Measurements from ENCODE around the gene IGFBP3.

IGFBP3 gene

DNA sequence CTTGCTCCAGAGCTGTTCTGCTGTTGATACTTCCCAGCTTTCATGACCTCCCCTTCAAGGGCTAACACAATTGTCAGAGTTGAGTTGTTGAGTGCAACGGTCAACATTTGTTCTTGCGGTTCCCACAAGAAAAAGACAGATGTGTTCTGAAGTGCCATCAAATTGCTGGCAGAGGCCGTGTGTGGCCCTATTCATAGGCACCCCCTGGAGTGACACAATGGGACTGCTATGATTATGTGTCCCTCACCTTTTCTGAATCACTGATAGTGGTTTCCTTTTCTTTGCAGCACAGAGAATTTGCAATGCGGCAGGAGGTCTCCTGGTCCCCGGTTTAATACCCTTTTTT is 38.6 kb downstream of the IGFBP3 start:
- Histone ChIP-seq H3K27ac (ENCODE audit: extremely low read depth, low read depth, low read length) (no peak overlapping the region), H3K36me3 (ENCODE audit: control insufficient read depth in 2 of 2, insufficient read depth in 1 of 2, low read length in 2 of 2) (no peaks in the 10 kb centered on the region), H3K9me3 (ENCODE audit: control insufficient read depth, insufficient read depth, low read depth, low read length) (no peaks in the 10 kb centered on the region), H3K4me3 (ENCODE audit: low read depth, low read length) (no peak overlapping the region), H3K4me1 (ENCODE audit: control insufficient read depth, insufficient read depth, low read length) (no peaks in the 10 kb centered on the region)
- ChIA-PET CTCF (interaction anchor here (0.8 to 1.1 kb wide), 2 partner anchors 10 to 35 kb away, joined by 3 read pairs; no protein-coding TSS in a partner anchor), POLR2A (no interaction called here)
- no peak for TF ChIP-seq ZNF394 (tag by site-specific recombination; IDR thresholded peaks at IDR 0.05; ENCODE audit: borderline replicate concordance)
- no peak for TF ChIP-seq SP7 (tag by site-specific recombination; IDR thresholded peaks at IDR 0.05)
- TF ChIP-seq ZNF830 (tag by site-specific recombination; IDR thresholded peaks at IDR 0.05; ENCODE audit: low read depth), result no peak
- no peak for TF ChIP-seq IKZF3 (tag by site-specific recombination; IDR thresholded peaks at IDR 0.05)
- TF ChIP-seq ZNF239 (tag by site-specific recombination; IDR thresholded peaks at IDR 0.05), result no peak
- TF ChIP-seq, protein P1, sequence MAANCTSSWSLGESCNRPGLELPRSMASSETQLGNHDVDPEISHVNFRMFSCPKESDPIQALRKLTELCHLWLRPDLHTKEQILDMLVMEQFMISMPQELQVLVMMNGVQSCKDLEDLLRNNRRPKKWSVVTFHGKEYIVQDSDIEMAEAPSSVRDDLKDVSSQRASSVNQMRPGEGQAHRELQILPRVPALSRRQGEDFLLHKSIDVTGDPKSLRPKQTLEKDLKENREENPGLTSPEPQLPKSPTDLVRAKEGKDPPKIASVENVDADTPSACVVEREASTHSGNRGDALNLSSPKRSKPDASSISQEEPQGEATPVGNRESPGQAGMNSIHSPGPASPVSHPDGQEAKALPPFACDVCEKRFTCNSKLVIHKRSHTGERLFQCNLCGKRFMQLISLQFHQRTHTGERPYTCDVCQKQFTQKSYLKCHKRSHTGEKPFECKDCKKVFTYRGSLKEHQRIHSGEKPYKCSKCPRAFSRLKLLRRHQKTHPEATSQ (tag by site-specific recombination; IDR thresholded peaks at IDR 0.05), result no peak
- TF ChIP-seq ZNF16 (tag by site-specific recombination; IDR thresholded peaks at IDR 0.05; ENCODE audit: low read depth), result no peak
- TF ChIP-seq ZBTB48 (tag by site-specific recombination; IDR thresholded peaks at IDR 0.05), result no peak

DNA sequence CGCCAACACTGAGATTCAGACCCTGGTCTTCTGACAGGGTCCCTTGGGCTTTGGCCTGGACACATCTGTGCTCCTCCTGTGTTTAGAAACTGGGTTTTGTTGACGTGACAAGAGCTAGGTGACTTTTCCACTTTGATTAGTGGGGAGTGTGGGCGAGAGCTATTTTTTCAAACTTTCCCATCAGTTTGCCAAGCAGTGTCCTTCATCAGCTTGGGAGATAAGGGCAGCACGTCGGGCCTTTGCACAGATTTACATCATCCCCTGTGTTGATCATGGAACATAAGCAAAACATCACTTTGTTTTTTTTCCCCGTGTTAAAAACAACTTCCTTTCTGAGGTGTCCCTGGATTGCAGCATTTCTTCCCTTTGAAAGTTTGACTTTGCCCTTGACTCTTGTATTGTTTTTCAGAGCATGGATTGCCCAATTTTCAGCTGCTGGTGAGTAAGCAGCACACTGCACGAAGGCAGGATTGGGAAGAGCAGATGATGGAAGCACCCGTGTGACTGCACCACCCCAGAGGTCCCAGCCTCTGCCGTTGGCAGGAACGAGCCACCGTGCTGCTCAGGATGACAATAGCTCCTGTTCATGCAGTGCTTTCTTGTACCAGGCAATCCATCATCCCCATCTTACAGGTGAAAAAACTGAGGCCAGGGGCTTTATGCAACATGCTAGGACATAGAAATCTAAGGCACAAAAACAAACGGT is 39.2 kb downstream of the IGFBP3 start:
- Histone ChIP-seq H3K36me3 (ENCODE audit: control insufficient read depth in 2 of 2, insufficient read depth in 1 of 2, low read length in 2 of 2) (no peaks in the 10 kb centered on the region), H3K9me3 (ENCODE audit: control insufficient read depth, insufficient read depth, low read depth, low read length) (no peaks in the 10 kb centered on the region), H3K27ac (ENCODE audit: extremely low read depth, low read depth, low read length) (no peak overlapping the region), H3K4me1 (ENCODE audit: control insufficient read depth, insufficient read depth, low read length) (no peaks in the 10 kb centered on the region), H3K4me3 (ENCODE audit: low read depth, low read length) (no peak overlapping the region)
- TF ChIP-seq, protein P2, sequence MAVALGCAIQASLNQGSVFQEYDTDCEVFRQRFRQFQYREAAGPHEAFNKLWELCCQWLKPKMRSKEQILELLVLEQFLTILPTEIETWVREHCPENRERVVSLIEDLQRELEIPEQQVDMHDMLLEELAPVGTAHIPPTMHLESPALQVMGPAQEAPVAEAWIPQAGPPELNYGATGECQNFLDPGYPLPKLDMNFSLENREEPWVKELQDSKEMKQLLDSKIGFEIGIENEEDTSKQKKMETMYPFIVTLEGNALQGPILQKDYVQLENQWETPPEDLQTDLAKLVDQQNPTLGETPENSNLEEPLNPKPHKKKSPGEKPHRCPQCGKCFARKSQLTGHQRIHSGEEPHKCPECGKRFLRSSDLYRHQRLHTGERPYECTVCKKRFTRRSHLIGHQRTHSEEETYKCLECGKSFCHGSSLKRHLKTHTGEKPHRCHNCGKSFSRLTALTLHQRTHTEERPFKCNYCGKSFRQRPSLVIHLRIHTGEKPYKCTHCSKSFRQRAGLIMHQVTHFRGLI (tag by site-specific recombination; IDR thresholded peaks at IDR 0.05), result no peak
- TF ChIP-seq ZNF530 (tag by site-specific recombination; IDR thresholded peaks at IDR 0.05; ENCODE audit: low read depth) (no peak), ZNF23 (tag by site-specific recombination; IDR thresholded peaks at IDR 0.05; ENCODE audit: borderline replicate concordance) (no peak), GFI1B (tag by site-specific recombination; IDR thresholded peaks at IDR 0.05) (no peak), SP2 (tag by site-specific recombination; IDR thresholded peaks at IDR 0.05) (no peak), ZNF132 (tag by site-specific recombination; IDR thresholded peaks at IDR 0.05; ENCODE audit: borderline replicate concordance) (no peak)
- TF ChIP-seq, protein P3, sequence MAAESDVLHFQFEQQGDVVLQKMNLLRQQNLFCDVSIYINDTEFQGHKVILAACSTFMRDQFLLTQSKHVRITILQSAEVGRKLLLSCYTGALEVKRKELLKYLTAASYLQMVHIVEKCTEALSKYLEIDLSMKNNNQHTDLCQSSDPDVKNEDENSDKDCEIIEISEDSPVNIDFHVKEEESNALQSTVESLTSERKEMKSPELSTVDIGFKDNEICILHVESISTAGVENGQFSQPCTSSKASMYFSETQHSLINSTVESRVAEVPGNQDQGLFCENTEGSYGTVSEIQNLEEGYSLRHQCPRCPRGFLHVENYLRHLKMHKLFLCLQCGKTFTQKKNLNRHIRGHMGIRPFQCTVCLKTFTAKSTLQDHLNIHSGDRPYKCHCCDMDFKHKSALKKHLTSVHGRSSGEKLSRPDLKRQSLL (tag by site-specific recombination; IDR thresholded peaks at IDR 0.05), result no peak
- CTCF ChIA-PET, result interaction anchor here (0.8 kb wide), 1 partner anchor 10 kb away, joined by 3 read pairs; no protein-coding TSS in a partner anchor
- POLR2A ChIA-PET, result no interaction called here

DNA sequence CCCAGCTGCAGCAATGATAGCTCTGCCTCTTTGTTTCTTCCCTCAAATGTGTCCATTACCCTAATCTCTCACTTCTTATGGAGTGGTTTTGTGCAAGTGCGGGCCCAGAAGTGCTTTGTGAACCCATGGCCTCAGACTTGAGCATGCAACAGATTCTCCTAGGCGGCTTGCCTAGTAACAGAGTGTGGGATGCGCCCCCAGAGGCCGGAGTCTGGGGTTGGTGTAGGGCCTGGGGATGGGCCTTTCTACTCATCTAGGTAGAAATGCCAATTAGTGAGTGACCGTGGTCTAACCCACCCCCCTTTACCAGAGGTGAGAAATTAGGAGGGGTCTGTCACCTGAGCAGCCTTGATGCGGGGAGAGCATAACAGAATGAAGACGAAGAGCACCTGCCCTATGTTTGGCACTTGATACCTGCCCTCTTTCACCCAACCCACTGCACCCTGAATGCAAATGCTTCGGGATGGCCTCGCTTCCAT is 39.8 kb downstream of the IGFBP3 start:
- no peaks in the 10 kb centered on the region for H3K9me3 ChIP-seq (ENCODE audit: control insufficient read depth, insufficient read depth, low read depth, low read length)
- H3K4me1 ChIP-seq (ENCODE audit: control insufficient read depth, insufficient read depth, low read length), result no peaks in the 10 kb centered on the region
- H3K27ac ChIP-seq (ENCODE audit: extremely low read depth, low read depth, low read length), result no peak overlapping the region
- no peak overlapping the region for H3K4me3 ChIP-seq (ENCODE audit: low read depth, low read length)
- POLR2A ChIA-PET, result no interaction called here
- H3K36me3 ChIP-seq (ENCODE audit: control insufficient read depth in 2 of 2, insufficient read depth in 1 of 2, low read length in 2 of 2), result no peaks in the 10 kb centered on the region
- CTCF ChIA-PET, result no interaction called here
- TF ChIP-seq, protein P4, sequence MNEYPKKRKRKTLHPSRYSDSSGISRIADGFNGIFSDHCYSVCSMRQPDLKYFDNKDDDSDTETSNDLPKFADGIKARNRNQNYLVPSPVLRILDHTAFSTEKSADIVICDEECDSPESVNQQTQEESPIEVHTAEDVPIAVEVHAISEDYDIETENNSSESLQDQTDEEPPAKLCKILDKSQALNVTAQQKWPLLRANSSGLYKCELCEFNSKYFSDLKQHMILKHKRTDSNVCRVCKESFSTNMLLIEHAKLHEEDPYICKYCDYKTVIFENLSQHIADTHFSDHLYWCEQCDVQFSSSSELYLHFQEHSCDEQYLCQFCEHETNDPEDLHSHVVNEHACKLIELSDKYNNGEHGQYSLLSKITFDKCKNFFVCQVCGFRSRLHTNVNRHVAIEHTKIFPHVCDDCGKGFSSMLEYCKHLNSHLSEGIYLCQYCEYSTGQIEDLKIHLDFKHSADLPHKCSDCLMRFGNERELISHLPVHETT (tag by site-specific recombination; IDR thresholded peaks at IDR 0.05), result no peak
- TF ChIP-seq GLIS1 (tag by site-specific recombination; IDR thresholded peaks at IDR 0.05), result no peak
- no peak for TF ChIP-seq KLF16 (tag by site-specific recombination; IDR thresholded peaks at IDR 0.05)
- TF ChIP-seq WT1 (tag by site-specific recombination; IDR thresholded peaks at IDR 0.05), result no peak
- TF ChIP-seq RBAK (tag by site-specific recombination; IDR thresholded peaks at IDR 0.05), result no peak
- TF ChIP-seq ZNF473 (tag by site-specific recombination; IDR thresholded peaks at IDR 0.05), result no peak
- TF ChIP-seq, protein P5, sequence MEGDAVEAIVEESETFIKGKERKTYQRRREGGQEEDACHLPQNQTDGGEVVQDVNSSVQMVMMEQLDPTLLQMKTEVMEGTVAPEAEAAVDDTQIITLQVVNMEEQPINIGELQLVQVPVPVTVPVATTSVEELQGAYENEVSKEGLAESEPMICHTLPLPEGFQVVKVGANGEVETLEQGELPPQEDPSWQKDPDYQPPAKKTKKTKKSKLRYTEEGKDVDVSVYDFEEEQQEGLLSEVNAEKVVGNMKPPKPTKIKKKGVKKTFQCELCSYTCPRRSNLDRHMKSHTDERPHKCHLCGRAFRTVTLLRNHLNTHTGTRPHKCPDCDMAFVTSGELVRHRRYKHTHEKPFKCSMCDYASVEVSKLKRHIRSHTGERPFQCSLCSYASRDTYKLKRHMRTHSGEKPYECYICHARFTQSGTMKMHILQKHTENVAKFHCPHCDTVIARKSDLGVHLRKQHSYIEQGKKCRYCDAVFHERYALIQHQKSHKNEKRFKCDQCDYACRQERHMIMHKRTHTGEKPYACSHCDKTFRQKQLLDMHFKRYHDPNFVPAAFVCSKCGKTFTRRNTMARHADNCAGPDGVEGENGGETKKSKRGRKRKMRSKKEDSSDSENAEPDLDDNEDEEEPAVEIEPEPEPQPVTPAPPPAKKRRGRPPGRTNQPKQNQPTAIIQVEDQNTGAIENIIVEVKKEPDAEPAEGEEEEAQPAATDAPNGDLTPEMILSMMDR (tag by site-specific recombination; IDR thresholded peaks at IDR 0.05), result no peak
- TF ChIP-seq, protein P6, sequence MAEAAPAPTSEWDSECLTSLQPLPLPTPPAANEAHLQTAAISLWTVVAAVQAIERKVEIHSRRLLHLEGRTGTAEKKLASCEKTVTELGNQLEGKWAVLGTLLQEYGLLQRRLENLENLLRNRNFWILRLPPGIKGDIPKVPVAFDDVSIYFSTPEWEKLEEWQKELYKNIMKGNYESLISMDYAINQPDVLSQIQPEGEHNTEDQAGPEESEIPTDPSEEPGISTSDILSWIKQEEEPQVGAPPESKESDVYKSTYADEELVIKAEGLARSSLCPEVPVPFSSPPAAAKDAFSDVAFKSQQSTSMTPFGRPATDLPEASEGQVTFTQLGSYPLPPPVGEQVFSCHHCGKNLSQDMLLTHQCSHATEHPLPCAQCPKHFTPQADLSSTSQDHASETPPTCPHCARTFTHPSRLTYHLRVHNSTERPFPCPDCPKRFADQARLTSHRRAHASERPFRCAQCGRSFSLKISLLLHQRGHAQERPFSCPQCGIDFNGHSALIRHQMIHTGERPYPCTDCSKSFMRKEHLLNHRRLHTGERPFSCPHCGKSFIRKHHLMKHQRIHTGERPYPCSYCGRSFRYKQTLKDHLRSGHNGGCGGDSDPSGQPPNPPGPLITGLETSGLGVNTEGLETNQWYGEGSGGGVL (tag by site-specific recombination; IDR thresholded peaks at IDR 0.05), result no peak
